Breast epithelium (tissue), 3 donors: Measurements from ENCODE around the gene CENPA.
"Not testable (repeated sequence)": the region's sequence is repeated elsewhere in the genome, so short reads cannot be mapped to it uniquely, and the experiment has no call there.

Source experiments
- CTCF ChIP-seq, 3 donors: fragments of 450-650 bp; IDR thresholded peaks; one replicate each; pipeline ENCODE4 v1.5.1; 2016 to 2017; ENCODE audit warnings: antibody characterized with exemption in 3 of 3, mild to moderate bottlenecking in 3 of 3, moderate library complexity in 3 of 3
- POLR2A ChIP-seq: fragments of 450-650 bp; IDR thresholded peaks from one replicate; pipeline ENCODE4 v1.6.1; 2016; ENCODE audit warnings: antibody characterized with exemption, mild to moderate bottlenecking, moderate library complexity
- POLR2AphosphoS5 ChIP-seq, 3 donors: sonication (generic); formaldehyde crosslinking; IDR thresholded peaks; one replicate each; pipeline ENCODE4 v1.6.1; 2017; ENCODE audit warnings: antibody characterized with exemption in 3 of 3

DNA sequence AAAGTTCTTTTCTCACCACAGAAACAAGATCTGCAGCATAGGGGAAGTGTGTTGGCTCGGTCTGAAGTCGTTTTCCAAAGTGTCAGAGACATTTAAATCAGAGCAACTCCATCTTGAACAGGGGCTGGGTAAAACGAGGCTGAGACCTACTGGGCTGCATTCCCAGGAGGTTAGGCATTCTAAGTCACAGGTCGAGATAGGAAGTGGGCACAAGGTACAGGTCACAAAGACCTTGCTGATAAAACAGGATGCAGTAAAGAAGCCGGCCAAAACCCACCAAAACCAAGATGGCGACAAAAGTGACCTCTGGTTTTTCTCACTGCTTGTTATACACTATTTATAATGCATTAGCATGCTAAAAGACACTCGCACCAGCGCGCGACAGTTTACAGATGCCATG lies 24.9 kb upstream of the CENPA start:
- not testable (repeated sequence) for TF ChIP-seq POLR2A; CTCF (IDR thresholded peaks at IDR 0.05); POLR2AphosphoS5 (IDR thresholded peaks at IDR 0.05)
